K562 (cell line): ENCODE results near the gene NEURL1. TPM values are rescaled to one million over a fixed set of nuclear protein-coding genes. Genes with fewer than 3 reads are reported as not detected.

ENCODE experiments used
- ATAC-seq: fragments of 200-7000 bp; cut with Tn5 transposase; 3 replicates; pipeline ENCODE4 v1.9.1; 2020; ENCODE audit warnings: moderate library complexity
- BruUV-seq: library from RNA; stranded (reverse); fragments of 400-500 nt; replicated peaks from 2 replicates; lab custom pipeline; 2021; lab: Mats Ljungman, UMichigan
- CTCF ChIA-PET: fragments of 300-600 bp; formaldehyde crosslinking; extraction: SDS; loops from one replicate; lab custom pipeline; 2021; ENCODE audit warnings: low intra/inter-chr PET ratio; lab: Yijun Ruan, JAX
- POLR2A ChIA-PET: fragments of 300-600, 350-650 bp; sonication (Branson Sonifier 250); formaldehyde crosslinking; extraction: SDS; loops from one replicate; lab custom pipeline; 2021; ENCODE audit warnings: antibody characterized with exemption, inconsistent platforms; lab: Yijun Ruan, JAX
- DNase-seq, 4 experiments: peaks; one replicate each; pipeline versions ENCODE4 v3.0.0 to v3.0.0-alpha.2; 2011 to 2018; ENCODE audit warnings: low spot score in 3 of 4, mixed read lengths in 3 of 4; ENCODE audit errors: extremely low read depth in 1 of 4
- FAIRE-seq: peaks from 2 replicates; lab custom pipeline; 2011; peaks lifted over from hg19 to GRCh38; lab: Jason Lieb, UNC
- H2AFZ ChIP-seq: 2 replicates; pipeline ENCODE4 v1.6.0; 2011; ENCODE audit warnings: low read depth, low read length, control low read depth, inconsistent platforms
- H3K27ac ChIP-seq: fragments of 200-600 bp; 3 replicates; pipeline ENCODE4 v1.8.0; 2011; ENCODE audit warnings: low read depth, mild to moderate bottlenecking, control low read depth, inconsistent platforms, low read length, moderate library complexity, mixed read lengths; ENCODE audit errors: extremely low read depth
- H3K27me3 ChIP-seq, 2 experiments: fragments of 300-600 bp in 1 of 2; 2 replicates in 1 of 2; 3 replicates in 1 of 2; pipeline versions ENCODE4 v1.6.0 to v1.8.0; 2011; ENCODE audit warnings: inconsistent platforms in 2 of 2, low read length in 2 of 2, mild to moderate bottlenecking in 1 of 2, mixed read lengths in 1 of 2, moderate library complexity in 1 of 2; ENCODE audit not compliant: control insufficient read depth in 2 of 2, insufficient read depth in 2 of 2
- H3K36me3 ChIP-seq: fragments of 300-600 bp; 3 replicates; pipeline ENCODE4 v1.8.0; 2011; ENCODE audit warnings: mild to moderate bottlenecking, low read length, inconsistent platforms; ENCODE audit not compliant: control insufficient read depth, insufficient read depth
- H3K4me1 ChIP-seq, 2 experiments: fragments of 200-600 bp in 1 of 2; replicated peaks in 1 of 2; 2 replicates in 1 of 2; 3 replicates in 1 of 2; pipeline versions ENCODE4 v1.5.1 to v1.8.0; 2011; ENCODE audit warnings: inconsistent platforms in 2 of 2, low read length in 2 of 2, mild to moderate bottlenecking in 1 of 2, mixed read lengths in 1 of 2, moderate library complexity in 1 of 2; ENCODE audit not compliant: control insufficient read depth in 2 of 2, insufficient read depth in 2 of 2
- H3K4me2 ChIP-seq: 2 replicates; pipeline ENCODE4 v1.6.1; 2011; ENCODE audit warnings: low read length, control low read depth, inconsistent platforms, mixed read lengths; ENCODE audit not compliant: insufficient read depth
- H3K4me3 ChIP-seq: fragments of 200-600 bp; sonication (generic), shearing (Covaris generic); 2 replicates; pipeline ENCODE4 v1.5.1; 2016; ENCODE audit warnings: control low read depth, inconsistent platforms
- H3K79me2 ChIP-seq: fragments of 200-600 bp; 3 replicates; pipeline ENCODE4 v1.8.0; 2011; ENCODE audit warnings: low read length, inconsistent platforms; ENCODE audit not compliant: control insufficient read depth, insufficient read depth
- H3K9ac ChIP-seq, 2 experiments: 2 replicates each; pipeline versions ENCODE4 v1.6.0 to v1.6.1; 2011; ENCODE audit warnings: low read depth in 2 of 2, low read length in 2 of 2, control low read depth in 1 of 2, inconsistent platforms in 1 of 2, mild to moderate bottlenecking in 1 of 2, mixed read lengths in 1 of 2; ENCODE audit not compliant: insufficient read depth in 1 of 2
- H3K9me1 ChIP-seq: one replicate; pipeline ENCODE4 v1.6.0; 2011; ENCODE audit warnings: inconsistent platforms, mild to moderate bottlenecking, low read length, moderate library complexity; ENCODE audit not compliant: control insufficient read depth, insufficient read depth
- H3K9me3 ChIP-seq: replicated peaks from 2 replicates; pipeline ENCODE4 v1.5.1; 2011; ENCODE audit warnings: low read depth, low read length, inconsistent platforms; ENCODE audit not compliant: control insufficient read depth, insufficient read depth
- H4K20me1 ChIP-seq: replicated peaks from 2 replicates; pipeline ENCODE4 v1.6.1; 2011; ENCODE audit warnings: low read length, inconsistent platforms, mixed read lengths; ENCODE audit not compliant: control insufficient read depth, insufficient read depth
- MAFG ChIP-seq: fragments of 450-650 bp; conservative IDR thresholded peaks from 2 replicates; pipeline ENCODE4 v1.6.1; 2016; ENCODE audit warnings: missing genetic modification characterization, missing compliant biosample characterization
- MAZ ChIP-seq, 2 experiments: fragments of 450-650 bp in 1 of 2; sonication (generic) in 1 of 2; formaldehyde crosslinking; IDR thresholded peaks in 1 of 2; conservative IDR thresholded peaks in 1 of 2; 2 replicates each; pipeline versions ENCODE4 v1.4.0 to v1.5.0; 2020; ENCODE audit warnings: mild to moderate bottlenecking in 1 of 2, missing genetic modification reagents in 1 of 2
- SETDB1 ChIP-seq: IDR thresholded peaks from one replicate; pipeline ENCODE4 v1.6.1; 2012; ENCODE audit warnings: low read length, control low read depth, inconsistent platforms
- VEZF1 ChIP-seq: fragments of 200-800 bp; sonication (Bioruptor generic); IDR thresholded peaks from 2 replicates; pipeline ENCODE4 v1.6.1; 2017; ENCODE audit warnings: missing genetic modification characterization, missing compliant biosample characterization
- WGBS: fragments of 100-300 bp; shearing (Covaris generic); methylation state at CpG from one replicate; pipeline ENCODE4 v1.1.6; 2016; ENCODE audit warnings: low coverage, mixed read lengths; ENCODE audit not compliant: insufficient coverage; ENCODE audit errors: missing lambda C conversion rate; 5-methylcytosine and 5-hydroxymethylcytosine counted together
- in situ Hi-C: fragments of 300-500 bp; cut with MboI; formaldehyde crosslinking; loops from 4 replicates; pipeline ENCODE4 v1.15.0; 2018; ENCODE audit warnings: inconsistent platforms, mixed read lengths
- intact Hi-C: fragments of 100-400 bp; cut with micrococcal nuclease; formaldehyde crosslinking; loops from 2 replicates; pipeline ENCODE4 v1.14.2; 2022
- polyA plus RNA-seq, 8 experiments: library from polyadenylated mRNA; depleted of rRNA in 4 of 8; stranded (reverse) in 5 of 8; unstranded in 3 of 8; fragments of >200 nt; fragmentation: Nextera tagmentation in 2 of 8; fragmentation: Illumina TruSeq in 1 of 8; extraction: Ambion mirVana in 2 of 8; extraction: Trizol in 1 of 8; gene quantifications; 2 replicates each; pipeline versions ENCODE4 v1.2.1 to v1.2.3, GENCODE V29; 2011 to 2014; ENCODE audit warnings: inconsistent platforms in 1 of 8, missing spikeins in 1 of 8
- total RNA-seq, 7 experiments: library from RNA; depleted of rRNA in 6 of 7; stranded (reverse); fragments of >200 nt in 6 of 7; fragmentation: Illumina TruSeq in 2 of 7; extraction: Trizol in 2 of 7; gene quantifications; 2 replicates each; pipeline versions ENCODE4 v1.2.1 to v1.2.3, GENCODE V29; 2011 to 2021; ENCODE audit warnings: low replicate concordance in 1 of 7

Gene NEURL1
- total and polyA plus RNA-seq, 9 of the 15 experiments (the other 6 are each of a cell fraction or from before 2014, with no cell fraction given), result 0.01 to 0.45 (median 0.16) TPM; not detected in 5

- TF ChIP-seq SETDB1, result no peak
- TF ChIP-seq MAZ (CRISPR knock-in tag; conservative IDR thresholded peaks at IDR 0.05 in 1 of 2, IDR thresholded peaks at IDR 0.05 in 1 of 2), result no peak
- no peak for TF ChIP-seq MAFG (tag)
- peak; percentile 5; the same call in 1 of the 2 replicates for TF ChIP-seq VEZF1 (CRISPR knock-in tag)
- no peak overlapping the region for H3K27ac ChIP-seq
- no peaks in the 10 kb centered on the region for H3K9me1 ChIP-seq
- ATAC-seq, result no peak; the same call in 1 of the 3 replicates
- no peaks in the 10 kb centered on the region for H3K9me3 ChIP-seq
- FAIRE-seq, result no peak
- peaks cover 5 to 63% of the 10 kb centered on the region in 2 experiments; a peak in 4 of 5 replicates for H3K27me3 ChIP-seq
- in situ Hi-C loops, result no loop called here
- H2AFZ ChIP-seq, result no peak overlapping the region
- no peaks in the 10 kb centered on the region for H3K79me2 ChIP-seq
- POLR2A ChIA-PET, result interaction anchor here (0.6 to 0.8 kb wide), 2 partner anchors 13 to 86 kb away, joined by 3 to 4 read pairs; no protein-coding TSS in a partner anchor
- intact Hi-C loops, result no loop called here
- peaks cover 0 to 13% of the 10 kb centered on the region in 2 experiments; a peak in 3 of 5 replicates for H3K4me1 ChIP-seq
- no peak for DNase-seq
- H3K36me3 ChIP-seq, result no peaks in the 10 kb centered on the region
- no TSS peak for BruUV-seq
- no peak overlapping the region; a peak in 1 of 4 replicates for H3K9ac ChIP-seq
- H3K4me2 ChIP-seq, result peak overlapping the region; percentile 10; the same call in 1 of the 2 replicates
- H4K20me1 ChIP-seq, result peaks cover 4% of the 10 kb centered on the region; the same call in 1 of the 2 replicates
- 0% methylated on average over 1 of the region's 18 CpGs for WGBS
- peak overlapping the region; percentile 22; the same call in 1 of the 2 replicates for H3K4me3 ChIP-seq
- CTCF ChIA-PET, result no interaction called here
These were observed 61.8 kb downstream of the NEURL1 start for GRCh38 chr10:103555325-103555649.
